ENCODE data around the gene ZSCAN5B. TPM values are rescaled to one million over a fixed set of nuclear protein-coding genes. Genes with fewer than 3 reads are reported as not detected.
"Not testable (repeated sequence)": the region's sequence is repeated elsewhere in the genome, so short reads cannot be mapped to it uniquely, and the experiment has no call there.

Gene ZSCAN5B
- total and polyA plus RNA-seq, 2 of the 13 experiments (the other 11 are each of a cell fraction or from before 2014, with no cell fraction given) = not detected

- CTCF ChIA-PET (ENCODE audit: low intra/inter-chr PET ratio, low total read pairs) = no interaction called here
- no peak overlapping the region for H3K4me3 ChIP-seq (replicated peaks in 1 of 3; ENCODE audit: insufficient read depth in 1 of 3, low read depth in 2 of 3, low read length in 3 of 3)
- H3K36me3 ChIP-seq (replicated peaks in 1 of 2; ENCODE audit: control insufficient read depth in 1 of 2, insufficient read depth in 2 of 2, low read length in 2 of 2) = peaks cover 1 to 8% of the 10 kb centered on the region in 2 experiments; a peak in 3 of 5 replicates
- H3K9ac ChIP-seq (ENCODE audit: insufficient read depth, low read depth, low read length) = no peak overlapping the region
- no TSS peak for BruUV-seq (replicated peaks)
- H3K79me2 ChIP-seq (ENCODE audit: insufficient read depth, low read length) = no peaks in the 10 kb centered on the region
- intact Hi-C loops (cut with micrococcal nuclease; ENCODE audit: unreplicated experiment) = no loop called here
- DNase-seq (ENCODE audit: low spot score) = no peak
- WGBS (ENCODE audit: low lambda C conversion rate) = 69% methylated on average over 15 of the region's 79 CpGs
- POLR2A ChIA-PET = no interaction called here
- H3K4me2 ChIP-seq (ENCODE audit: low read depth, low read length) = no peak overlapping the region
- in situ Hi-C loops (cut with HindIII; ENCODE audit: extremely low pct_ligation_motif_present, low pct_unique_long_range_greater_than_20kb) = no loop called here
- FAIRE-seq = no peak
- no peak overlapping the region for H2AFZ ChIP-seq (ENCODE audit: low read length)
- H3K9me3 ChIP-seq (ENCODE audit: low read length) = no peaks in the 10 kb centered on the region
- no peak for TF ChIP-seq ZNF781 (CRISPR knock-in tag; IDR thresholded peaks at IDR 0.05; ENCODE audit: borderline replicate concordance, not compliant biosample characterization)
- H3K4me1 ChIP-seq (ENCODE audit: insufficient read depth, low read length) = no peaks in the 10 kb centered on the region
- no peaks in the 10 kb centered on the region for H4K20me1 ChIP-seq (ENCODE audit: insufficient read depth, low read length)
- ATAC-seq = no peak
- H3K27me3 ChIP-seq (ENCODE audit: control insufficient read depth in 1 of 2, insufficient read depth in 2 of 2, low read length in 2 of 2) = peaks cover 0 to 10% of the 10 kb centered on the region in 2 experiments; a peak in 1 of 5 replicates
- H3K27ac ChIP-seq (ENCODE audit: extremely low read length, insufficient read depth, low read length) = no peak overlapping the region
Measured at GRCh38 chr19:56217039-56217949, 19.7 kb upstream of the ZSCAN5B start.

- Histone ChIP-seq H3K4me3 (replicated peaks in 1 of 3; ENCODE audit: insufficient read depth in 1 of 3, low read depth in 2 of 3, low read length in 3 of 3) (no peak overlapping the region), H3K9me3 (ENCODE audit: low read length) (no peaks in the 10 kb centered on the region), H3K4me2 (ENCODE audit: low read depth, low read length) (no peak overlapping the region), H3K79me2 (ENCODE audit: insufficient read depth, low read length) (no peaks in the 10 kb centered on the region), H3K9ac (ENCODE audit: insufficient read depth, low read depth, low read length) (no peak overlapping the region), H3K4me1 (ENCODE audit: insufficient read depth, low read length) (no peaks in the 10 kb centered on the region), H3K27me3 (ENCODE audit: control insufficient read depth in 1 of 2, insufficient read depth in 2 of 2, low read length in 2 of 2) (peaks cover 0 to 20% of the 10 kb centered on the region in 2 experiments; a peak in 2 of 5 replicates), H2AFZ (ENCODE audit: low read length) (no peak overlapping the region), H3K36me3 (replicated peaks in 1 of 2; ENCODE audit: control insufficient read depth in 1 of 2, insufficient read depth in 2 of 2, low read length in 2 of 2) (no peaks in the 10 kb centered on the region), H3K27ac (ENCODE audit: extremely low read length, insufficient read depth, low read length) (no peak overlapping the region), H4K20me1 (ENCODE audit: insufficient read depth, low read length) (no peaks in the 10 kb centered on the region)
- TF ChIP-seq ZNF101 (CRISPR knock-in tag; IDR thresholded peaks at IDR 0.05; ENCODE audit: borderline replicate concordance, low read depth) = no peak
- no peak for TF ChIP-seq ARID5B (CRISPR knock-in tag; IDR thresholded peaks at IDR 0.05)
- in situ Hi-C loops (cut with HindIII; ENCODE audit: extremely low pct_ligation_motif_present, low pct_unique_long_range_greater_than_20kb) (no loop called here), intact Hi-C loops (cut with micrococcal nuclease; ENCODE audit: unreplicated experiment) (no loop called here)
- BruUV-seq (replicated peaks) = no TSS peak
- POLR2A ChIA-PET = no interaction called here
- DNase-seq (ENCODE audit: low spot score) (no peak), FAIRE-seq (no peak), ATAC-seq (no peak)
- 13% methylated on average over 4 of the region's 4 CpGs for WGBS (ENCODE audit: low lambda C conversion rate)
- CTCF ChIA-PET (ENCODE audit: low intra/inter-chr PET ratio, low total read pairs) = no interaction called here
Measured at GRCh38 chr19:56211718-56212117, 14.1 kb upstream of the ZSCAN5B start.

GRCh38 chr19:56210036-56210435 is 12.5 kb upstream of the ZSCAN5B start:
- H3K27ac ChIP-seq (ENCODE audit: extremely low read length, insufficient read depth, low read length); H3K9ac ChIP-seq (ENCODE audit: insufficient read depth, low read depth, low read length); intact Hi-C loops (cut with micrococcal nuclease; ENCODE audit: unreplicated experiment); H4K20me1 ChIP-seq (ENCODE audit: insufficient read depth, low read length); H3K36me3 ChIP-seq (replicated peaks in 1 of 2; ENCODE audit: control insufficient read depth in 1 of 2, insufficient read depth in 2 of 2, low read length in 2 of 2); H3K4me1 ChIP-seq (ENCODE audit: insufficient read depth, low read length); H3K9me3 ChIP-seq (ENCODE audit: low read length); DNase-seq (ENCODE audit: low spot score); H3K4me2 ChIP-seq (ENCODE audit: low read depth, low read length); in situ Hi-C loops (cut with HindIII; ENCODE audit: extremely low pct_ligation_motif_present, low pct_unique_long_range_greater_than_20kb); ATAC-seq; POLR2A ChIA-PET; H3K79me2 ChIP-seq (ENCODE audit: insufficient read depth, low read length); BruUV-seq (replicated peaks); CTCF ChIA-PET (ENCODE audit: low intra/inter-chr PET ratio, low total read pairs); FAIRE-seq; H3K4me3 ChIP-seq (replicated peaks in 1 of 3; ENCODE audit: insufficient read depth in 1 of 3, low read depth in 2 of 3, low read length in 3 of 3); H2AFZ ChIP-seq (ENCODE audit: low read length): not testable (repeated sequence)
- peaks cover 0 to 20% of the 10 kb centered on the region in 2 experiments; a peak in 2 of 5 replicates for H3K27me3 ChIP-seq (ENCODE audit: control insufficient read depth in 1 of 2, insufficient read depth in 2 of 2, low read length in 2 of 2)
- WGBS (ENCODE audit: low lambda C conversion rate) = 54% methylated on average over 7 of the region's 9 CpGs
